Testis (tissue), 2 donors: ENCODE measurements around the gene LDLRAD4.

Experiments used
- CTCF ChIP-seq, 3 experiments: fragments of 450-650 bp in 2 of 3; fragments of 200-600 bp in 1 of 3; sonication (generic) in 1 of 3; IDR thresholded peaks; one replicate each; pipeline ENCODE4 v1.5.1; 2016 to 2019; ENCODE audit warnings: antibody characterized with exemption in 3 of 3, mild to moderate bottlenecking in 2 of 3, moderate library complexity in 1 of 3
- POLR2A ChIP-seq: fragments of 450-650 bp; IDR thresholded peaks from one replicate; pipeline ENCODE4 v1.6.1; 2017; ENCODE audit warnings: antibody characterized with exemption, mild to moderate bottlenecking, moderate library complexity

GRCh38 chr18:13443552-13443951 lies 225.0 kb downstream of the LDLRAD4 start:
- TF ChIP-seq CTCF (IDR thresholded peaks at IDR 0.05) (no peak), POLR2A (no peak)
